OCI-LY1 (cell line): Measurements from ENCODE around the gene ANO6.
A peak's percentile ranks its signal among the peaks of the same experiment; 100 is the strongest.

ENCODE experiments used
- H2AFZ ChIP-seq: fragments of 200-600 bp; sonication (generic), shearing (Covaris generic); 2 replicates; pipeline ENCODE4 v1.6.0; 2014; ENCODE audit warnings: antibody characterized with exemption, mild to moderate bottlenecking, low read length
- H3F3A ChIP-seq: fragments of 200-600 bp; sonication (generic), shearing (Covaris generic); 2 replicates; pipeline ENCODE4 v1.6.0; 2014; ENCODE audit warnings: mild to moderate bottlenecking, antibody characterized with exemption, low read length, moderate library complexity; ENCODE audit not compliant: insufficient read depth
- H3K27ac ChIP-seq: fragments of 200-600 bp; sonication (generic); 2 replicates; pipeline ENCODE4 v1.5.1; 2014; ENCODE audit warnings: low read length, mixed run types, mild to moderate bottlenecking, low read depth; ENCODE audit not compliant: poor library complexity, severe bottlenecking
- H3K27me3 ChIP-seq: fragments of 200-600 bp; sonication (generic); 2 replicates; pipeline ENCODE4 v1.6.0; 2014; ENCODE audit warnings: antibody characterized with exemption, mild to moderate bottlenecking, low read length, moderate library complexity; ENCODE audit not compliant: insufficient read depth
- H3K36me3 ChIP-seq: fragments of 200-600 bp; sonication (generic); 2 replicates; pipeline ENCODE4 v1.6.1; 2014; ENCODE audit warnings: mild to moderate bottlenecking, antibody characterized with exemption, low read length, moderate library complexity, mixed read lengths; ENCODE audit not compliant: insufficient read depth
- H3K4me1 ChIP-seq: fragments of 200-600 bp; sonication (generic); 2 replicates; pipeline ENCODE4 v1.5.1; 2014; ENCODE audit warnings: mild to moderate bottlenecking, low read length, moderate library complexity; ENCODE audit not compliant: insufficient read depth, severe bottlenecking
- H3K4me2 ChIP-seq: fragments of 200-600 bp; sonication (generic), shearing (Covaris generic); 2 replicates; pipeline ENCODE4 v1.6.1; 2014; ENCODE audit warnings: low read length
- H3K4me3 ChIP-seq: fragments of 200-600 bp; sonication (generic); 2 replicates; pipeline ENCODE4 v1.5.1; 2014; ENCODE audit warnings: low read length, low read depth, mild to moderate bottlenecking, mixed read lengths; ENCODE audit not compliant: poor library complexity, severe bottlenecking
- H3K79me2 ChIP-seq: fragments of 200-600 bp; shearing (Covaris generic); 2 replicates; pipeline ENCODE4 v1.6.1; 2016; ENCODE audit warnings: mixed run types, low read length, mixed read lengths; ENCODE audit not compliant: insufficient read depth
- H3K9ac ChIP-seq: fragments of 200-600 bp; sonication (generic), shearing (Covaris generic); 2 replicates; pipeline ENCODE4 v1.6.1; 2014; ENCODE audit warnings: mild to moderate bottlenecking, low read length, mixed read lengths
- H3K9me2 ChIP-seq: fragments of 200-600 bp; sonication (generic), shearing (Covaris generic); 2 replicates; pipeline ENCODE4 v1.6.1; 2014; ENCODE audit warnings: low read depth, mild to moderate bottlenecking, low read length, mixed read lengths
- H3K9me3 ChIP-seq: fragments of 200-600 bp; shearing (Covaris generic); 2 replicates; pipeline ENCODE4 v1.6.1; 2014; ENCODE audit warnings: low read length, mixed read lengths
- H4K20me1 ChIP-seq: fragments of 200-600 bp; sonication (generic), shearing (Covaris generic); 2 replicates; pipeline ENCODE4 v1.6.0; 2016; ENCODE audit warnings: mild to moderate bottlenecking, low read length; ENCODE audit not compliant: insufficient read depth
- CTCF ChIP-seq: fragments of 200-600 bp; sonication (generic), shearing (Covaris generic); IDR thresholded peaks from 2 replicates; pipeline ENCODE4 v1.5.1; 2017; ENCODE audit warnings: mild to moderate bottlenecking, antibody characterized with exemption, low read length, moderate library complexity, mixed read lengths
- EZH2 ChIP-seq: fragments of 200-600 bp; sonication (generic), shearing (Covaris generic); IDR thresholded peaks from 2 replicates; pipeline ENCODE4 v1.8.0; 2017; ENCODE audit warnings: borderline replicate concordance, mixed run types, mild to moderate bottlenecking, antibody characterized with exemption, low read length, moderate library complexity, mixed read lengths

The ANO6 gene

DNA sequence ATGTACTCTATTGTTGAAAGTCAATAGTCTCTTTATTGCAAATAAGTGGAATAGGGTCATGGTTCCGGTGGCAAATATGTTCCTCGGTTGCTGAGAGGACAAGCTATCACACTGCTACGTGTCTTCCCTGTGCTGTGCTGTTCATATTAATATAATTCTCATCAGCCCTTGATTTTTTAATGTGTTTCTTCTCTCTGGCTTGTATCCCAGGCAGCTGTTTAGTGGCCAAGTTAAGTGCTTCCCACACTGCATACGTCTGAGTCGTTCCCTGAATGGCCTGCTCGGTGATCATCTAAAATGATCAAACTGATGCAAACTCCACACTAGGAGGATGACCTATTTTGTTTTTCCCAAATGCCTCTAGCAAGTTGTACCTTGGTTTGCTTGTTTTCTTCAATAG, 186.4 kb downstream of the ANO6 start:
- Histone ChIP-seq H4K20me1 (no peaks in the 10 kb centered on the region), H3K27ac (no peak overlapping the region), H3K36me3 (peaks cover 9% of the 10 kb centered on the region; the same call in 1 of the 2 replicates), H3F3A (no peaks in the 10 kb centered on the region), H3K79me2 (no peaks in the 10 kb centered on the region), H2AFZ (no peak overlapping the region), H3K9me2 (no peaks in the 10 kb centered on the region), H3K4me2 (no peak overlapping the region), H3K4me1 (peaks cover 6% of the 10 kb centered on the region), H3K9me3 (no peaks in the 10 kb centered on the region), H3K27me3 (no peaks in the 10 kb centered on the region), H3K4me3 (no peak overlapping the region), H3K9ac (no peak overlapping the region)
- TF ChIP-seq EZH2, result no peak
- TF ChIP-seq CTCF, result no peak

GRCh38 chr12:45406988-45407850, 191.3 kb downstream of the ANO6 start:
- no peak overlapping the region for H2AFZ ChIP-seq
- H3K9me2 ChIP-seq, result no peaks in the 10 kb centered on the region
- peaks cover 15% of the 10 kb centered on the region; the same call in 1 of the 2 replicates for H3K36me3 ChIP-seq
- H3K4me3 ChIP-seq, result no peak overlapping the region
- no peak overlapping the region for H3K4me2 ChIP-seq
- no peaks in the 10 kb centered on the region for H3K9me3 ChIP-seq
- peaks cover 48% of the 10 kb centered on the region for H3K4me1 ChIP-seq
- H3K27ac ChIP-seq, result peak overlapping the region; percentile 67
- no peaks in the 10 kb centered on the region for H3K27me3 ChIP-seq
- no peaks in the 10 kb centered on the region for H3K79me2 ChIP-seq
- no peak for TF ChIP-seq EZH2
- no peak for TF ChIP-seq CTCF
- H3F3A ChIP-seq, result no peaks in the 10 kb centered on the region
- no peak overlapping the region for H3K9ac ChIP-seq
- no peaks in the 10 kb centered on the region for H4K20me1 ChIP-seq

DNA sequence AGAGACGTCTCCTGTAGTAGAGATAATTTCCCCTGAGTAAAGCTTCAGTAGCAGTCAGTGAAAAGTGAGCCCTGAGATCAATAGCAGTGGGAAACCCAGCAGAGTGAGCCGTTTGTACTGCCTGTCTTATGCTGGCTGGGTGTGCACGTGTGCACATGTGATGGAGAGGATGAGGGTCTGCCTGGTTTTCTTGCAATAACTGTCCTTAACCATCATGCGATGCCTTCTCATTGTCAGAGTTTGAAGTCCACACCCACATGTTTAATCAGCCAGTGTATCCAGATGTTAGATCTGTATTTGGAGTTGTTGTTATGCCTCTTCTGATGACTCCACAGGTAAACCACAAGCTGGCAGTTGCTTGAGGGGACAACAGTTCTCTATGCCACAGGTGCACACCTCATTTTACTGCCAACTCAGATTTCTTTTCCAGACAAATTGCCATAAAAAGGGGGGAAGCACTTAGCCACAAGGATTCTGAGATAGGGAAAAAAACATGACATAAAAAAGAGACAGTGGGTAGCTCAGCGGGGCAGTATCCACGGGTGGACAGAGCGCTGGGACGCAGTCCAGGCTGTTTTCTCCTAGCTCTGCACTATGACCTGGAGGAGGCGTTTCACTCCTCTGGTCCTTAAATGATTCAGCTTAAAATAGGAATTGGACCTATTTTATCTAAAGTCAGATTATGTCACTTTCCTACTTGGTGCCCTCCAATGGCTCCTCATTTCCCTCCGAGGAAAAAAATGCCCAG, 192.3 kb downstream of the ANO6 start:
- no peak overlapping the region for H3K4me2 ChIP-seq
- peaks cover 17% of the 10 kb centered on the region; the same call in 1 of the 2 replicates for H3K36me3 ChIP-seq

More for the DNA sequence above, 192.3 kb downstream of the ANO6 start:
- TF ChIP-seq CTCF (no peak), EZH2 (no peak)
- Histone ChIP-seq H3F3A (no peaks in the 10 kb centered on the region), H4K20me1 (no peaks in the 10 kb centered on the region), H2AFZ (no peak overlapping the region), H3K4me1 (peaks cover 48% of the 10 kb centered on the region), H3K4me3 (no peak overlapping the region), H3K27ac (peak overlapping the region; percentile 67), H3K27me3 (no peaks in the 10 kb centered on the region), H3K9me3 (no peaks in the 10 kb centered on the region), H3K9me2 (no peaks in the 10 kb centered on the region), H3K9ac (no peak overlapping the region), H3K79me2 (no peaks in the 10 kb centered on the region)
